PFSK-1 (cell line): ENCODE results near the gene PRKD1.

Source experiments
- FOXP2 ChIP-seq: optimal IDR thresholded peaks from 2 replicates; pipeline ENCODE3; 2011; ENCODE audit warnings: borderline replicate concordance, control low read depth, inconsistent platforms; ENCODE audit not compliant: insufficient read depth; ENCODE audit errors: extremely low read length, extremely low read depth
- POLR2AphosphoS5 ChIP-seq: IDR thresholded peaks from 2 replicates; pipeline ENCODE4 v1.6.1; 2012; ENCODE audit warnings: low read depth, mild to moderate bottlenecking, control low read depth, low read length, moderate library complexity
- SIN3A ChIP-seq: IDR thresholded peaks from 2 replicates; pipeline ENCODE4 v1.6.1; 2012; ENCODE audit warnings: mild to moderate bottlenecking, low read length, moderate library complexity, borderline replicate concordance; ENCODE audit not compliant: insufficient read depth
- TAF1 ChIP-seq: IDR thresholded peaks from 2 replicates; pipeline ENCODE4 v1.6.1; 2012; ENCODE audit warnings: low read length, control low read depth, borderline replicate concordance; ENCODE audit not compliant: insufficient read depth
- TF ChIP-seq, protein P1 (sequence below), 2 experiments: IDR thresholded peaks; 2 replicates each; pipeline versions ENCODE4 v1.6.1 to v1.8.0; 2011 to 2012; ENCODE audit warnings: low read depth in 2 of 2, low read length in 2 of 2, control low read depth in 1 of 2, inconsistent platforms in 1 of 2, mild to moderate bottlenecking in 1 of 2, moderate library complexity in 1 of 2; ENCODE audit not compliant: insufficient read depth in 1 of 2

PRKD1 gene

DNA sequence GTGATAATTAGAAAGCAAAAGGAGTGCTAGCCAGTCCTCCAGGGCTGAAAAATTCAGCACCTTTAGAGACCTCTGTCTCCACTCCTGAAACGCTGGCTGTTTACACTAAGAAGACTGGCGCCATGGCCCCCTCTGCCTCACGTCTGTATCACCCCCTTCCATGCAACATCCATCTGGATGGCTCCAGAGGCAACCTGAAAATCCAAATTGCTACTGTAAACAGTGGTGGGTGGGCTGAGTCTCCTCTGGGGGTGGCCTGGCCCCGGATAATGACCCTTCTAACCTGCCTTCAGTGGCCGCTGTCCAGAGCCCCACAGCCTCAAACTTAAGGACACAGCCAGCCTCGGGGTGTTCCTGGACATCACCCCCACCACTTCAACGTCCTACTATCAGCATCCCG is 1.4 kb downstream of the PRKD1 start:
- TF ChIP-seq SIN3A (no peak), POLR2AphosphoS5 (no peak), FOXP2 (no peak), TAF1 (no peak)
- TF ChIP-seq, protein P1, sequence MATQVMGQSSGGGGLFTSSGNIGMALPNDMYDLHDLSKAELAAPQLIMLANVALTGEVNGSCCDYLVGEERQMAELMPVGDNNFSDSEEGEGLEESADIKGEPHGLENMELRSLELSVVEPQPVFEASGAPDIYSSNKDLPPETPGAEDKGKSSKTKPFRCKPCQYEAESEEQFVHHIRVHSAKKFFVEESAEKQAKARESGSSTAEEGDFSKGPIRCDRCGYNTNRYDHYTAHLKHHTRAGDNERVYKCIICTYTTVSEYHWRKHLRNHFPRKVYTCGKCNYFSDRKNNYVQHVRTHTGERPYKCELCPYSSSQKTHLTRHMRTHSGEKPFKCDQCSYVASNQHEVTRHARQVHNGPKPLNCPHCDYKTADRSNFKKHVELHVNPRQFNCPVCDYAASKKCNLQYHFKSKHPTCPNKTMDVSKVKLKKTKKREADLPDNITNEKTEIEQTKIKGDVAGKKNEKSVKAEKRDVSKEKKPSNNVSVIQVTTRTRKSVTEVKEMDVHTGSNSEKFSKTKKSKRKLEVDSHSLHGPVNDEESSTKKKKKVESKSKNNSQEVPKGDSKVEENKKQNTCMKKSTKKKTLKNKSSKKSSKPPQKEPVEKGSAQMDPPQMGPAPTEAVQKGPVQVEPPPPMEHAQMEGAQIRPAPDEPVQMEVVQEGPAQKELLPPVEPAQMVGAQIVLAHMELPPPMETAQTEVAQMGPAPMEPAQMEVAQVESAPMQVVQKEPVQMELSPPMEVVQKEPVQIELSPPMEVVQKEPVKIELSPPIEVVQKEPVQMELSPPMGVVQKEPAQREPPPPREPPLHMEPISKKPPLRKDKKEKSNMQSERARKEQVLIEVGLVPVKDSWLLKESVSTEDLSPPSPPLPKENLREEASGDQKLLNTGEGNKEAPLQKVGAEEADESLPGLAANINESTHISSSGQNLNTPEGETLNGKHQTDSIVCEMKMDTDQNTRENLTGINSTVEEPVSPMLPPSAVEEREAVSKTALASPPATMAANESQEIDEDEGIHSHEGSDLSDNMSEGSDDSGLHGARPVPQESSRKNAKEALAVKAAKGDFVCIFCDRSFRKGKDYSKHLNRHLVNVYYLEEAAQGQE (IDR thresholded peaks at IDR 0.05; ENCODE audit: insufficient read depth in 1 of 2, low read depth in 2 of 2, low read length in 2 of 2), result no peak

DNA sequence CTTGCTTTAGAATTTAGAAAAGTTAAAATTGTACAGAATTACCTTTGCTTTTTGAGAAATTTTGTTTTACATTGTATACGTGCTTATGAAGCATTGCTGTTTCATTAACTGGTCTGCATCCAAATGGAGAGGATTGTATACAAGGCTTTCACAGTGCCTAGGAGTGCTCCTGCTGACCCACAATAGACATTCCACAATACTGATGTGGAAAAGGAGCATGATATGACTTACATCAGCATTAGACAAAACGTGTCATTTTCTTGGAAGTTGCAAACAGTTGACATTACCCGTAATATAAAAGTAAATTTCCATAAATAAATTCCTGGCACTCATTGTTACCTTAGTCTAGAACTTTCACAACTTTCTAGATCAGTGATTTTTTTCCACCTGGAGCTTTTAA is 1.9 kb downstream of the PRKD1 start:
- TF ChIP-seq, protein P1 (IDR thresholded peaks at IDR 0.05; ENCODE audit: insufficient read depth in 1 of 2, low read depth in 2 of 2, low read length in 2 of 2), result no peak
- TF ChIP-seq FOXP2, result no peak
- no peak for TF ChIP-seq TAF1
- TF ChIP-seq POLR2AphosphoS5, result no peak
- no peak for TF ChIP-seq SIN3A

DNA sequence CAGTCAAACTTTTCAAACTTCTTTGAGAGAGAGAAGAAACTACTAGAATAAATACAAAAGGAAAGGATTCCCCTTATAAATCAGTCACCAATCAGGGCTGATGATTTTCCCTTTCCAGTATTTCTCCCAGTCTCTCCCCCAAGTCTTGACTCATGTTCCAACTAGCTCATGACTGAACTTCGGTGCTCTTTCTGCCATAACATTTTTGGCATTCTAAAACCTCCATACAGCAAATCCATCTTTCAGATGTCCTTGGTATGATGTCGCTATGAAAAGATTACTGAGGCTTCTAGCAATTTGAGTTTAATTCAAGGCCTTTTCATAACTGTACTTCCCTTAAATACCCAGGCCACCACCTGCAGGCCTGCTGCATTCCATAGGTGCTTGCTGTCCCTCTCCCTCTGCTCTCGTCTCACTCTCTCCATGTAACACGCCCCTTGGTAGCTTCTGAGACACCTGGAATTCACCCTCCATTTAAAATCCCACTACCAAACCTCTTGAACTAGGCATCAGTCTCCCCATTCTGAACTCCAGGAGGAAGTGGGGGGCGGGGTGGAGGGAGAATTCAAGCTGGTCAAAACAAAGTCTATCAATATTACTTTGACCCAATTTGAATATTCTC is 2.4 kb downstream of the PRKD1 start:
- TF ChIP-seq FOXP2, result no peak
- TF ChIP-seq, protein P1 (IDR thresholded peaks at IDR 0.05; ENCODE audit: insufficient read depth in 1 of 2, low read depth in 2 of 2, low read length in 2 of 2), result no peak
- no peak for TF ChIP-seq TAF1
- TF ChIP-seq SIN3A, result no peak
- no peak for TF ChIP-seq POLR2AphosphoS5

DNA sequence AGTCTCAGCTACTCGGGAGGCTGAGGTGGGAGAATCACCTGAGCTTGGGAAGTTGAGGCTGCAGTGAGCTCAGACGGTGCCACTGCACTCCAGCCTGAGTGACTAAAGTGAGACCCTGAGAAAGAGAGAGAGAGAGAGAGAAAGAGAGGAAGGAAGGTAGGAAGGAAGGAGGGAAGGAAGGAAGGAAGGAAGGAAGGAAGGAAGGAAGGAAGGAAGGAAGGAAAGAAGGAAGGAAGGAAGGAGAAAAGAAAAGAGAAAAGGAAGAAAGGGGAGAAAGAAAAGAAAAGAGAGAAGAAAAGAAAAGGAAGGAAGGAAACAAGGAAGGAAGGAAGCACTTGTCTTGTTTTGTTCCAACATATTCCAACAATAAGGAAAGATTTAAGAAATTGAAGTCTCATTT is 7.8 kb downstream of the PRKD1 start:
- TF ChIP-seq FOXP2, result no peak
- TF ChIP-seq, protein P1 (IDR thresholded peaks at IDR 0.05; ENCODE audit: insufficient read depth in 1 of 2, low read depth in 2 of 2, low read length in 2 of 2), result no peak
- TF ChIP-seq POLR2AphosphoS5, result no peak
- no peak for TF ChIP-seq TAF1
- no peak for TF ChIP-seq SIN3A

DNA sequence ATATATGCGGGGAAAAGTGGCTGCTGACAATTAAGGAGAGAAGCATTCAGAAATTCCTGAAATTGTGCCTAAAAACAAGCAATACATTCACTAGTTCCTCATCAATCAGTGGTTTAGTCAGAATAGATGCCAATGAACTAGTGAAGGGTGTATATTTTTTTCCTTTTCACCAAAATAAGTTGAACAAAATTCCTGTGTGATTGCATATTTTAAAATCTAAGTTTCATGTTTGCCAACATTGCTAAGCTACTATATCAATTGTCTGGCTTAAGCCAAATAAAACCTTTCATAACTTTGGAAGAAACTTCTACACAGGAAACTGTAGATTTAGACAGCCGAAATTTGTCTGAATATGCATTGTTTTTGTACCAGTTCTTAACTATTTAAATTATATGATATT is 8.7 kb downstream of the PRKD1 start:
- TF ChIP-seq TAF1 (no peak), FOXP2 (no peak), POLR2AphosphoS5 (no peak), SIN3A (no peak)
- TF ChIP-seq, protein P1 (IDR thresholded peaks at IDR 0.05; ENCODE audit: insufficient read depth in 1 of 2, low read depth in 2 of 2, low read length in 2 of 2), result no peak
